CD4-positive, alpha-beta memory T cell (primary cell): ENCODE data around the gene USP12. TPM values are rescaled to one million over a fixed set of nuclear protein-coding genes. Genes with fewer than 3 reads are reported as not detected.

ENCODE experiments used
- CTCF ChIA-PET: fragments of 350-600 bp; sonication (Branson Sonifier 250); formaldehyde crosslinking; loops from one replicate; lab custom pipeline; 2021; ENCODE audit warnings: inconsistent platforms; ENCODE audit not compliant: partially characterized antibody; lab: Charles Lee
- POLR2A ChIA-PET: fragments of 350-600 bp; sonication (Branson Sonifier 250); formaldehyde crosslinking; loops from one replicate; lab custom pipeline; 2021; ENCODE audit not compliant: partially characterized antibody; lab: Charles Lee
- DNase-seq, 5 donors: peaks; one replicate each; pipeline versions ENCODE4 v3.0.0 to v3.0.0-alpha.2; 2020 to 2022; ENCODE audit warnings: mixed read lengths in 1 of 5
- H3K27ac ChIP-seq: one replicate; pipeline ENCODE4 v1.7.0; 2013; ENCODE audit warnings: low read depth, low read length
- H3K27me3 ChIP-seq: 2 replicates; pipeline ENCODE4 v1.7.0; 2013; ENCODE audit warnings: mild to moderate bottlenecking, low read length, moderate library complexity; ENCODE audit not compliant: insufficient read depth
- H3K36me3 ChIP-seq: 2 replicates; pipeline ENCODE4 v1.7.0; 2013; ENCODE audit warnings: mild to moderate bottlenecking, low read length, moderate library complexity; ENCODE audit not compliant: insufficient read depth
- H3K4me1 ChIP-seq: 2 replicates; pipeline ENCODE4 v1.7.0; 2013; ENCODE audit warnings: mild to moderate bottlenecking, low read length, moderate library complexity; ENCODE audit not compliant: insufficient read depth
- H3K4me3 ChIP-seq, 2 donors: one replicate each; pipeline ENCODE4 v1.7.0; 2013; ENCODE audit warnings: low read length in 2 of 2, mild to moderate bottlenecking in 1 of 2
- H3K9me3 ChIP-seq, 2 donors: one replicate each; pipeline ENCODE4 v1.7.0; 2013; ENCODE audit warnings: low read length in 2 of 2, control low read depth in 1 of 2; ENCODE audit not compliant: control insufficient read depth in 1 of 2
- H3K27ac Mint-ChIP-seq, 7 donors: one replicate each; pipeline ENCODE4 v1.8.0; 2020 to 2021; ENCODE audit warnings: mixed read lengths in 7 of 7, mild to moderate bottlenecking in 6 of 7, inconsistent platforms in 3 of 7, moderate library complexity in 3 of 7
- H3K27me3 Mint-ChIP-seq, 2 donors: one replicate each; pipeline ENCODE4 v1.8.0; 2020 to 2021; ENCODE audit warnings: mixed read lengths in 2 of 2
- H3K36me3 Mint-ChIP-seq, 2 donors: one replicate each; pipeline ENCODE4 v1.8.0; 2020 to 2021; ENCODE audit warnings: mixed read lengths in 2 of 2, inconsistent platforms in 1 of 2, mild to moderate bottlenecking in 1 of 2
- H3K4me1 Mint-ChIP-seq, 4 donors: one replicate each; pipeline ENCODE4 v1.8.0; 2020 to 2021; ENCODE audit warnings: mixed read lengths in 4 of 4, mild to moderate bottlenecking in 1 of 4
- H3K4me3 Mint-ChIP-seq, 8 donors: one replicate each; pipeline ENCODE4 v1.8.0; 2020 to 2021; ENCODE audit warnings: mixed read lengths in 8 of 8, mild to moderate bottlenecking in 7 of 8, moderate library complexity in 6 of 8, inconsistent platforms in 3 of 8
- H3K9me3 Mint-ChIP-seq, 8 donors: one replicate each; pipeline ENCODE4 v1.8.0; 2020 to 2021; ENCODE audit warnings: mixed read lengths in 8 of 8, mild to moderate bottlenecking in 5 of 8, inconsistent platforms in 3 of 8, moderate library complexity in 1 of 8
- intact Hi-C: fragments of 100-400 bp; cut with micrococcal nuclease; formaldehyde crosslinking; loops from one replicate; pipeline ENCODE4 v1.15.1; 2023
- polyA plus RNA-seq, 2 donors: library from polyadenylated mRNA; unstranded; fragments of 300-500 nt; fragmentation: Illumina TruSeq; gene quantifications; one replicate each; pipeline ENCODE4 v1.2.3, GENCODE V29; 2021
- total RNA-seq, 2 experiments: library from RNA; stranded (reverse); gene quantifications; one replicate each; pipeline ENCODE4 v1.2.3, GENCODE V29; 2021

USP12 gene
- total and polyA plus RNA-seq, 4 experiments from 2014 or later = 16.1 to 26.0 (median 20.2) TPM

- peaks cover 3 to 9% (median 5%) of the 10 kb centered on the region in 4 donors for H3K4me1 Mint-ChIP-seq
- DNase-seq = no peak
- Histone ChIP-seq H3K9me3 (no peaks in the 10 kb centered on the region), H3K36me3 (no peaks in the 10 kb centered on the region), H3K4me1 (no peaks in the 10 kb centered on the region), H3K27me3 (no peaks in the 10 kb centered on the region), H3K4me3 (no peak overlapping the region), H3K27ac (no peak overlapping the region)
- no peaks in the 10 kb centered on the region for H3K9me3 Mint-ChIP-seq
- intact Hi-C loops = no loop called here
- CTCF ChIA-PET = no interaction called here
- peak overlapping the region in 1 of 7 donors; percentile 1 for H3K27ac Mint-ChIP-seq
- H3K4me3 Mint-ChIP-seq = no peak overlapping the region
- H3K36me3 Mint-ChIP-seq = no peaks in the 10 kb centered on the region
- H3K27me3 Mint-ChIP-seq = peaks cover 9 to 16% of the 10 kb centered on the region in 2 donors
- POLR2A ChIA-PET = no interaction called here
These were observed 130.3 kb downstream of the USP12 start for GRCh38 chr13:27041341-27041740.

- Histone ChIP-seq H3K36me3 (no peaks in the 10 kb centered on the region), H3K27ac (no peak overlapping the region), H3K27me3 (no peaks in the 10 kb centered on the region), H3K4me1 (no peaks in the 10 kb centered on the region), H3K9me3 (no peaks in the 10 kb centered on the region), H3K4me3 (no peak overlapping the region)
- Mint-ChIP-seq H3K36me3 (no peaks in the 10 kb centered on the region), H3K4me3 (peak overlapping the region in 1 of 8 donors; percentile 17), H3K4me1 (peaks cover 3 to 9% (median 5%) of the 10 kb centered on the region in 4 donors), H3K9me3 (no peaks in the 10 kb centered on the region), H3K27me3 (peaks cover 10 to 19% of the 10 kb centered on the region in 2 donors), H3K27ac (peak overlapping the region in 2 of 7 donors; percentile 3 to 65)
- no peak for DNase-seq
- CTCF ChIA-PET = no interaction called here
- intact Hi-C loops = no loop called here
- POLR2A ChIA-PET = no interaction called here
These were observed 130.8 kb downstream of the USP12 start for GRCh38 chr13:27040826-27041108.

- Mint-ChIP-seq H3K27me3 (peaks cover 18 to 28% of the 10 kb centered on the region in 2 donors), H3K4me3 (no peak overlapping the region), H3K9me3 (no peaks in the 10 kb centered on the region), H3K27ac (no peak overlapping the region), H3K4me1 (peaks cover 0 to 6% (median 5%) of the 10 kb centered on the region in 4 donors), H3K36me3 (no peaks in the 10 kb centered on the region)
- H3K27me3 ChIP-seq = no peaks in the 10 kb centered on the region
- no peak for DNase-seq
- no peaks in the 10 kb centered on the region for H3K4me1 ChIP-seq
- no peaks in the 10 kb centered on the region for H3K36me3 ChIP-seq
- no peaks in the 10 kb centered on the region for H3K9me3 ChIP-seq
- POLR2A ChIA-PET = no interaction called here
- no peak overlapping the region for H3K4me3 ChIP-seq
- no peak overlapping the region for H3K27ac ChIP-seq
- CTCF ChIA-PET = no interaction called here
- intact Hi-C loops = no loop called here
These were observed 132.4 kb downstream of the USP12 start for GRCh38 chr13:27039171-27039701.

- DNase-seq = no peak
- intact Hi-C loops = no loop called here
- Mint-ChIP-seq H3K9me3 (no peaks in the 10 kb centered on the region), H3K27ac (no peak overlapping the region), H3K4me3 (no peak overlapping the region), H3K36me3 (no peaks in the 10 kb centered on the region), H3K4me1 (peaks cover 0 to 6% (median 5%) of the 10 kb centered on the region in 4 donors), H3K27me3 (peaks cover 20 to 27% of the 10 kb centered on the region in 2 donors)
- no peak overlapping the region for H3K27ac ChIP-seq
- CTCF ChIA-PET = no interaction called here
- H3K27me3 ChIP-seq = no peaks in the 10 kb centered on the region
- no peak overlapping the region for H3K4me3 ChIP-seq
- no peaks in the 10 kb centered on the region for H3K4me1 ChIP-seq
- no peaks in the 10 kb centered on the region for H3K36me3 ChIP-seq
- POLR2A ChIA-PET = no interaction called here
- no peaks in the 10 kb centered on the region for H3K9me3 ChIP-seq
These were observed 133.3 kb downstream of the USP12 start for GRCh38 chr13:27038323-27038722.

GRCh38 chr13:27037571-27037970 lies 134.0 kb downstream of the USP12 start:
- DNase-seq = no peak
- no peak overlapping the region for H3K27ac ChIP-seq
- no peaks in the 10 kb centered on the region for H3K36me3 ChIP-seq
- Mint-ChIP-seq H3K4me1 (peaks cover 0 to 6% (median 5%) of the 10 kb centered on the region in 4 donors), H3K27ac (no peak overlapping the region), H3K27me3 (peaks cover 20 to 26% of the 10 kb centered on the region in 2 donors), H3K9me3 (peaks cover 0 to 4% (median 0%) of the 10 kb centered on the region in 8 donors), H3K4me3 (no peak overlapping the region), H3K36me3 (no peaks in the 10 kb centered on the region)
- intact Hi-C loops = no loop called here
- H3K4me1 ChIP-seq = no peaks in the 10 kb centered on the region
- POLR2A ChIA-PET = no interaction called here
- CTCF ChIA-PET = no interaction called here
- H3K9me3 ChIP-seq = no peaks in the 10 kb centered on the region
- no peak overlapping the region for H3K4me3 ChIP-seq
- no peaks in the 10 kb centered on the region for H3K27me3 ChIP-seq

- H3K4me1 ChIP-seq = no peaks in the 10 kb centered on the region
- intact Hi-C loops = no loop called here
- CTCF ChIA-PET = no interaction called here
- POLR2A ChIA-PET = no interaction called here
- peaks cover 20 to 26% of the 10 kb centered on the region in 2 donors for H3K27me3 Mint-ChIP-seq
- H3K36me3 ChIP-seq = no peaks in the 10 kb centered on the region
- H3K4me1 Mint-ChIP-seq = peaks cover 0 to 6% (median 5%) of the 10 kb centered on the region in 4 donors
- H3K27ac ChIP-seq = no peak overlapping the region
- H3K4me3 Mint-ChIP-seq = no peak overlapping the region
- no peak overlapping the region for H3K4me3 ChIP-seq
- DNase-seq = no peak
- no peaks in the 10 kb centered on the region for H3K27me3 ChIP-seq
- no peaks in the 10 kb centered on the region for H3K36me3 Mint-ChIP-seq
- no peak overlapping the region for H3K27ac Mint-ChIP-seq
- no peaks in the 10 kb centered on the region for H3K9me3 ChIP-seq
- H3K9me3 Mint-ChIP-seq = peaks cover 0 to 4% (median 0%) of the 10 kb centered on the region in 8 donors
These were observed 134.4 kb downstream of the USP12 start for GRCh38 chr13:27037171-27037570.

- Histone ChIP-seq H3K4me3 (no peak overlapping the region), H3K27me3 (no peaks in the 10 kb centered on the region), H3K27ac (no peak overlapping the region), H3K4me1 (no peaks in the 10 kb centered on the region), H3K36me3 (no peaks in the 10 kb centered on the region), H3K9me3 (no peaks in the 10 kb centered on the region)
- no peaks in the 10 kb centered on the region for H3K36me3 Mint-ChIP-seq
- intact Hi-C loops = no loop called here
- peaks cover 0 to 4% (median 0%) of the 10 kb centered on the region in 8 donors for H3K9me3 Mint-ChIP-seq
- ChIA-PET POLR2A (no interaction called here), CTCF (no interaction called here)
- H3K27me3 Mint-ChIP-seq = peaks cover 21 to 25% of the 10 kb centered on the region in 2 donors
- no peak overlapping the region for H3K4me3 Mint-ChIP-seq
- no peak overlapping the region for H3K27ac Mint-ChIP-seq
- no peak for DNase-seq
- peaks cover 0 to 6% (median 5%) of the 10 kb centered on the region in 4 donors for H3K4me1 Mint-ChIP-seq
These were observed 135.2 kb downstream of the USP12 start for GRCh38 chr13:27036236-27036981.
